HUES64 (cell line): Measurements from ENCODE around the gene ZNF646.

Experiments
- H3K27ac ChIP-seq: 2 replicates; pipeline ENCODE4 v1.7.0; 2013; ENCODE audit warnings: low read depth, low read length, inconsistent platforms
- H3K27me3 ChIP-seq: 2 replicates; pipeline ENCODE4 v1.6.1; 2013; ENCODE audit warnings: mild to moderate bottlenecking, low read length; ENCODE audit not compliant: insufficient read depth
- H3K36me3 ChIP-seq: 2 replicates; pipeline ENCODE4 v1.6.1; 2013; ENCODE audit warnings: mild to moderate bottlenecking, low read length; ENCODE audit not compliant: insufficient read depth
- H3K4me1 ChIP-seq: 2 replicates; pipeline ENCODE4 v1.6.1; 2013; ENCODE audit warnings: mild to moderate bottlenecking, low read length, moderate library complexity; ENCODE audit not compliant: insufficient read depth
- H3K4me3 ChIP-seq: 2 replicates; pipeline ENCODE4 v1.5.1; 2013; ENCODE audit warnings: mild to moderate bottlenecking, low read length, moderate library complexity
- H3K9ac ChIP-seq: 2 replicates; pipeline ENCODE4 v1.6.1; 2013; ENCODE audit warnings: mild to moderate bottlenecking, low read depth, low read length
- H3K9me3 ChIP-seq: 2 replicates; pipeline ENCODE4 v1.6.1; 2013; ENCODE audit warnings: low read depth, low read length; ENCODE audit not compliant: insufficient read depth
- WGBS: fragments of 150-250, 120-280 bp; methylation state at CpG from one replicate; pipeline ENCODE4 v1.1.7; 2013; ENCODE audit warnings: missing lambda C conversion rate; 5-methylcytosine and 5-hydroxymethylcytosine counted together

Gene ZNF646

DNA sequence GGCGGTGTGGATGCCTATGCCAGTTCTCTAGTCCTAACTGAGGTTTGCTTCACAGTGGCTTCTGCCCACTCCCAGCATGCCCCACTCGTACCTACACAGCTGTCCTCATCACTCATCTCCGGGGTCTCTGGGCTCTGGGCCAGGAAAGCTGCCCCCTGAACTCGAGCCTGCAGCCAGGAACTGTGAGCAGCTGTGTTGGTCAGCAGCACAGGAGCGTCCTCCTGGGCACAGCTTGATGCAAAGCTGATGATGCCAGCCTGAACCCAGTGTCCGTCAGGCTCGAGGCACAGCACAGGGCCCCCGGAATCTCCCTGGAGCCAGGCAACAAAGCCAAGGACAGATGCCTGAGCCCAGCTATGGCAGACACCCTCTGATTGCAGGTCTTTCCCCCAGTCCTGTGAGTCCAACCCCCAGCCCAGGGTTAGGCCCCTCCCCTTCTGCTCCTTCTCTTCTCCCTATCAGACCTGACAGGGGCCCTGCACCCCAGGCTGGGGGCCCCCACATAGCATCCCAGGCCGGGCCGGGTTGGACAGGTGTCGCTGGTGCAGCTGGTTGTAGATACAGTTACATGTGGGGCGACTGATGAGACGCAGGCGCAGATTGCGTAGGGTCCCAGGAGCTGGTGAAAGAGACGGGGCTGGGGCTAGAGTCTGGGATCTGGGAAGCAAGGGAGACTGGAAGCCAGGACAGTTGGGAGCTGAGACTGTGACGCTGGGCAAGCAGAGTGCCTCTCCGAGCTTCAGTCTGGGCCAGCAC lies 11.8 kb downstream of the ZNF646 start:
- H3K27ac ChIP-seq = no peak overlapping the region
- 93% methylated on average over 18 of the region's 18 CpGs for WGBS
- no peaks in the 10 kb centered on the region for H3K4me1 ChIP-seq
- peaks cover 61% of the 10 kb centered on the region for H3K36me3 ChIP-seq
- no peak overlapping the region for H3K4me3 ChIP-seq
- H3K9me3 ChIP-seq = no peaks in the 10 kb centered on the region
- H3K27me3 ChIP-seq = no peaks in the 10 kb centered on the region
- H3K9ac ChIP-seq = no peak overlapping the region

DNA sequence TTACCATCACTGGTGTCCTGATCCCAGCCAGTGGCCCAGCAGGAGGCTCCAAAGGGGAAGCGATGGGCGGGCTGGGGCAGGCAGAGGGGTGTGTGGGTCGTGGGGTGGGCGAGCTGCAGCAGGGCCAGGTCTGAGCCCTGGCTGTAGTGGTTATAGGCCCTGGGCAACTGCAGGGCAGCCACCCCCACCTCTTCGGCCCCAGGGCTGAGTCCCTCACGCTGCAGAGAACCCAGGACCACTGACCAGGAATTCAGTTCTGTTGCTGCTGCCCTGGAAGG lies 12.3 kb downstream of the ZNF646 start:
- Histone ChIP-seq H3K27ac (no peak overlapping the region), H3K4me3 (no peak overlapping the region), H3K27me3 (no peaks in the 10 kb centered on the region), H3K9ac (no peak overlapping the region), H3K4me1 (no peaks in the 10 kb centered on the region), H3K36me3 (peaks cover 61% of the 10 kb centered on the region), H3K9me3 (no peaks in the 10 kb centered on the region)
- WGBS = 88% methylated on average over 6 of the region's 6 CpGs

DNA sequence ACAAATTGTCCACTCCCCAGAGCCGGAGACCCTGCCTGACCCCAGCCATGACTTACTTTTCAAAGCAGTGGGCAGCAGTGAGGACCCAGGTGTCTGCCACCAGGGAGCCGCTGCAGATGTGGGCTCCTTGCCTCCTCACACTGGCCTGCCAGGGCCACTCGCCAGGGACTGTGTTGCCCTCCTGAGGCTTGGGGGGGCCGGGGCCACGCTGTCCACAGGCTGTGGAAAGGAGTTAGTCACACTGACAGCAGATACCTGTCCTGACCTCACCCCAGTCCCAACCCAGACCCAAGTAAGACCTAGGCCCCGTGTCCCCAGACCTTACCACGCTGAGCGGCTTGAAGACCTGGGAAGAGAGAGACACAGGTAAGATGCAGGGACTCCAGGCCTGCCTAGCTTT lies 13.3 kb downstream of the ZNF646 start:
- no peaks in the 10 kb centered on the region for H3K27me3 ChIP-seq
- H3K4me1 ChIP-seq = no peaks in the 10 kb centered on the region
- WGBS = 94% methylated on average over 5 of the region's 8 CpGs
- H3K4me3 ChIP-seq = no peak overlapping the region
- no peaks in the 10 kb centered on the region for H3K9me3 ChIP-seq
- H3K27ac ChIP-seq = no peak overlapping the region
- H3K9ac ChIP-seq = no peak overlapping the region
- peaks cover 57% of the 10 kb centered on the region for H3K36me3 ChIP-seq

DNA sequence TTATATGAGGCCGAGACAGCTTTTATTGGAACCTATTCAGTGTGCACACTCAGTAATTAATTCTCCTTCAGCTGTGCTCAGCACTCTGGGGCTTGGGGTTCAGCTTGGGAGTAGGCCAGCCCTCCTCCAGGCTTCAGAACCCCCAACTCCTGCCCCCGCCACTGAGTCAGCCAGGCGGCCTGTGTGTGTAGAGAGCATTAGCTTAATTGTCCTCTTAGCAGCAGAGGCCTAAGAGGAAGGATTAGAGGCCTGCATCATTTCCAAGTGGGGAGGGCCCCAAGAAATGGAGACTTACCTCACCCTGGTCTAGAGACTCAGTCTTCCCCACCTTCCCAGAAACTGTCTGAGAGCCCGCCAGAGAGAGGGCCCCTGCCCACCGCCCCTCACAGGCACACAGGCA lies 13.7 kb downstream of the ZNF646 start:
- peaks cover 53% of the 10 kb centered on the region for H3K36me3 ChIP-seq
- no peak overlapping the region for H3K9ac ChIP-seq
- no peaks in the 10 kb centered on the region for H3K9me3 ChIP-seq
- no peaks in the 10 kb centered on the region for H3K27me3 ChIP-seq
- H3K4me3 ChIP-seq = no peak overlapping the region
- no peak overlapping the region for H3K27ac ChIP-seq
- H3K4me1 ChIP-seq = peaks cover 4% of the 10 kb centered on the region; the same call in 1 of the 2 replicates
- 89% methylated on average over 5 of the region's 5 CpGs for WGBS

DNA sequence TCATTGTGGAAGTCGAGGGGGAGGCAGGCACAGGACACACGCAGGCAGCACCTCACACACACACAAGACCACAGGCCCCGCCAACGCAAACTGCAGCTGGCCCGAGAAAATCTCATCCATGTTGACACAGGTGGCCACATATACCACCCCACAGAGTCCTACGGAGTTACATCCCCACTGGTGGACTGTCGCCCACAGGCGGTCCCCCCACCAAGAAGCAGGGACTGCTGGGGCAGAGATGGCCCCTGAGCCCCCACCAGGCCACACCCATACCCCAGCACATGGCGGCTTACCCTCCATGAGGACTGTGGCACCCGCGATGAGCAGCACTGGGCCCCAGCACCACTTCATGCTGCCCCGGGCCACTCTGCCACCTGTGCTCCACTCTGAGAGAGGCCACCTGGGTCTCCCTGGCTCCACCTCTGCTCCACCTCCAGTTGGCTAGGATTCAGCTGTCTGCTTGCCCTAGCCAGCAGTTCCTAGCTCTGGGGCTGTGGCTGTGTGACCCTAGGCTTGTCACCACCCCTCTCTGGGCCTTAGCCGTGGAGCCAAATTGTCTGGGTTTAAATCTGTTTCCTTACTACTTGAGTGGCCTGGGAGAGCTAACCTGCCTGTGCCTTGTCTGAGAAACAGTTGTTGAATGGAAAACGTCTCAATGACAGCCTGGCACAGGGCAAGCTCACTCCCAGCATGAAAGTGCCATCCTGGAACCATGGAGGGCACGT lies 14.4 kb downstream of the ZNF646 start, which contains the start of gene PRSS53:
Gene PRSS53, minus strand, starts transcription at position 485 of the 725 bp plus-strand sequence. Its CDS starts 134 bp downstream, at position 351.
- no peak within 1 kb of the TSS for H3K27ac ChIP-seq
- no peak within 1 kb of the TSS for H3K4me3 ChIP-seq
- WGBS = 92% methylated on average over 15 of the region's 15 CpGs
- no peaks in the 10 kb centered on the region for H3K9me3 ChIP-seq
- H3K9ac ChIP-seq = no peak within 1 kb of the TSS
- no peaks in the 10 kb centered on the region for H3K27me3 ChIP-seq
- H3K4me1 ChIP-seq = peaks cover 4% of the 10 kb centered on the region; the same call in 1 of the 2 replicates
- peaks cover 47% of the 10 kb centered on the region for H3K36me3 ChIP-seq

DNA sequence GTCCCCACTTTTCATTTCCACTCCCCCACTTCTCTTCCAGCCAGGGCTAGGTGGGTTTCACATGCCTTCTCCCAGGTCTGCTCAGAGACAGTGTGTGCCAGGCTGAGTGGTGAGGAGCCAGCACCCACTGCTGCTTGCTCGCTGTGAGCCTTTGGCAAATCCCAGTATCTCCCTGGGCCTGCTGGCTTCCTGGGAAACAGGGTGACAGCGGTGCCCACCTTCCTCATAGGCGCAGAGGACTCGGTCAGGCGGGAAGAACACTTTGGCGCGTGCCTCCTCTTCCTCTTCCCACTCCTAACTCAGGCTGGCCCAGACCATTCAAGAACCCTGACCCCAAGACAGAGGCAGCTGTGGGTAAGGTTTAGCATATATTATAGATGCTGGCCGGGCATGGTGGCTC lies 15.0 kb downstream of the ZNF646 start:
- H3K4me1 ChIP-seq = peaks cover 4% of the 10 kb centered on the region; the same call in 1 of the 2 replicates
- H3K9me3 ChIP-seq = no peaks in the 10 kb centered on the region
- no peak overlapping the region for H3K4me3 ChIP-seq
- no peak overlapping the region for H3K27ac ChIP-seq
- 98% methylated on average over 8 of the region's 8 CpGs for WGBS
- no peaks in the 10 kb centered on the region for H3K27me3 ChIP-seq
- H3K36me3 ChIP-seq = peaks cover 42% of the 10 kb centered on the region
- H3K9ac ChIP-seq = no peak overlapping the region

DNA sequence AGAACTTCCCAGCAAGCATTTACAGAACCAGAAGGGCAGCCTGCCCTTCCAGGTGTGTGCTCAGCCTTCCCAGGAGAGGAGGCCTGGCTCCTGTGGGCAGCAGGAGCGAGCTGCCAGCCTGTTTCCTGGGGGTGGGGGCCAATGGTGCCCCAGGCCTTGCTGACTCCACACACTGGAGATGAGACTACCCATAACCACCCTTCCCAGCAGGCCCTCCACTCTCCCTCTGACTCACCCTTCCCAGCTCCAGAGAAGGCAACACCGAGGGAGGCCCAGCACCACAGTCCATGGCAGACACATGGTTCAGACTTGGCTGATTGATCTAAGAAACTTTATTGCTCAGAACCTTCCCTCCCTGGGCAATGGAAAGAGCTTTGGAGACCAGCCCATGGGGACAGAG lies 16.3 kb downstream of the ZNF646 start:
- H3K36me3 ChIP-seq = peaks cover 36% of the 10 kb centered on the region
- no peaks in the 10 kb centered on the region for H3K9me3 ChIP-seq
- WGBS = 87% methylated on average over 2 of the region's 2 CpGs
- no peak overlapping the region for H3K27ac ChIP-seq
- no peak overlapping the region for H3K4me3 ChIP-seq
- H3K4me1 ChIP-seq = peaks cover 4% of the 10 kb centered on the region; the same call in 1 of the 2 replicates
- no peak overlapping the region for H3K9ac ChIP-seq
- no peaks in the 10 kb centered on the region for H3K27me3 ChIP-seq

DNA sequence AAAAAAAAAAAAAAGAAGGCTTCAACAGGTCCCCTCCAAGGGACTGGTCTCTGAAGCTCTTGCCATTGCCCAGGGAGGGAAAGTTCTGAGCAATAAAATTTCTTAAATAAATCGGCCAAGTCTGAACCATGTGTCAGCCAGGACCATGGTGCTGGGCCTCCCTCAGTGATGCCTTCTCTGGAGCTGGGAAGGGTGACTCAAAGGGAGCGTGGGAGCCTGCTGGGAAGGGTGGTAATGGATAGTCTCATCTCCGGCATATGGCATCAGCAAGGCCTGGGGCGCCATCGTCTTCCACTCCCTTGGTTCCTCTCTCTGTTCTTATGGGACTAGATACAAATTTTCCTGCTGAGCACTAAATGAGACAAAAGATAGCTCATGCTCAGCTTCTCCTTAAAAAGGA lies 18.1 kb downstream of the ZNF646 start:
- H3K27ac ChIP-seq = no peak overlapping the region
- H3K9ac ChIP-seq = no peak overlapping the region
- WGBS = 94% methylated on average over 5 of the region's 5 CpGs
- peaks cover 30% of the 10 kb centered on the region for H3K36me3 ChIP-seq
- no peak overlapping the region for H3K4me3 ChIP-seq
- no peaks in the 10 kb centered on the region for H3K9me3 ChIP-seq
- H3K27me3 ChIP-seq = no peaks in the 10 kb centered on the region
- H3K4me1 ChIP-seq = peaks cover 4% of the 10 kb centered on the region; the same call in 1 of the 2 replicates

DNA sequence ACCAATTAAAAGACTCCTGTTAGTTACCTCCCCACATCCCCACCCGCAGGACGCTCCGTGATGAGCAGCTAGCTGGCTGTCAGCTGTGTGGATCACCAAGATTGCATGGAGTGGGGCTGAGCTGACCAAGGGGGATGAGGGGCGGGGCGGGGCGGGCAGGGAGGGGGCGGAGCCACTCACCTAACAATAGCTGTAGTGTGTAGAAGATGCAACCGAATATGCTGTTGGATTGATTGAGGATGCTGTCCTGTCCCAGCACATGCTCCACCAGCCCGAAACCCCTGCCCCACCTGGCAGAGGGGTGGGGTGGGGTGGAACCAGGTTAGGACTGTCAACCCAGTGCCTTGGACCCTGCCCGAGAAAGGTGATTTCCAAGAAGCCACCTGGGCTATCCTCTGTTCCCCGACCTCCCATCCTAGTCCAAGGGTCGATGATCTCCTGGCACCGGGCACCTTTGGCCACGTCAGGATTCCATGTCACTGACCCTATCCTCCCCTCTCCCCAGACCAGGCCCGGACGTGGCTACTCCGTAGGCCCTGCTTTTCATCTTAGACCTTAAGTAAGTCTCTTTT lies 19.0 kb downstream of the ZNF646 start:
- no peak overlapping the region for H3K27ac ChIP-seq
- H3K36me3 ChIP-seq = peaks cover 30% of the 10 kb centered on the region
- peak overlapping the region; percentile 83 for H3K9ac ChIP-seq
- no peaks in the 10 kb centered on the region for H3K9me3 ChIP-seq
- 16% methylated on average over 16 of the region's 17 CpGs for WGBS
- peak overlapping the region; percentile 79 for H3K4me3 ChIP-seq
- H3K27me3 ChIP-seq = no peaks in the 10 kb centered on the region
- peaks cover 4% of the 10 kb centered on the region; the same call in 1 of the 2 replicates for H3K4me1 ChIP-seq

DNA sequence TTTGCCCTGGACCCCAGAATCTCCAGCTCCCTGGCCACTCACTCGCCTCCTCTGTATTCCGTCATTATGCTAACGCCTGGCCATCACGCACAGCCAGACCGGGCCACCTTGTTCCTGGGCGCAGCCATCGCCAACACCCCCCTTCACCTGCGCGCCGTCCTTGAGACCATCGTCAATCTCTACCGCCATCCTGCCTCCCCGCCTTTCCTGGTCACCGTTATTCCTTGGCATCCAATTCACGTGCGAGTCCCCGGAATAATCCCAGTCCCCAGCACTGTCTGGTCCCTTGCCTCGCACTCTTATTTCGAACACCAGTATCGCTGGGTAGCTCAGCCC lies 19.8 kb downstream of the ZNF646 start:
- peaks cover 4% of the 10 kb centered on the region; the same call in 1 of the 2 replicates for H3K4me1 ChIP-seq
- H3K9ac ChIP-seq = peak overlapping the region; percentile 83
- no peaks in the 10 kb centered on the region for H3K27me3 ChIP-seq
- no peaks in the 10 kb centered on the region for H3K9me3 ChIP-seq
- H3K27ac ChIP-seq = peak overlapping the region; percentile 88
- WGBS = under 1% methylated on average over 20 of the region's 20 CpGs
- H3K36me3 ChIP-seq = peaks cover 26% of the 10 kb centered on the region
- peak overlapping the region; percentile 79 for H3K4me3 ChIP-seq

DNA sequence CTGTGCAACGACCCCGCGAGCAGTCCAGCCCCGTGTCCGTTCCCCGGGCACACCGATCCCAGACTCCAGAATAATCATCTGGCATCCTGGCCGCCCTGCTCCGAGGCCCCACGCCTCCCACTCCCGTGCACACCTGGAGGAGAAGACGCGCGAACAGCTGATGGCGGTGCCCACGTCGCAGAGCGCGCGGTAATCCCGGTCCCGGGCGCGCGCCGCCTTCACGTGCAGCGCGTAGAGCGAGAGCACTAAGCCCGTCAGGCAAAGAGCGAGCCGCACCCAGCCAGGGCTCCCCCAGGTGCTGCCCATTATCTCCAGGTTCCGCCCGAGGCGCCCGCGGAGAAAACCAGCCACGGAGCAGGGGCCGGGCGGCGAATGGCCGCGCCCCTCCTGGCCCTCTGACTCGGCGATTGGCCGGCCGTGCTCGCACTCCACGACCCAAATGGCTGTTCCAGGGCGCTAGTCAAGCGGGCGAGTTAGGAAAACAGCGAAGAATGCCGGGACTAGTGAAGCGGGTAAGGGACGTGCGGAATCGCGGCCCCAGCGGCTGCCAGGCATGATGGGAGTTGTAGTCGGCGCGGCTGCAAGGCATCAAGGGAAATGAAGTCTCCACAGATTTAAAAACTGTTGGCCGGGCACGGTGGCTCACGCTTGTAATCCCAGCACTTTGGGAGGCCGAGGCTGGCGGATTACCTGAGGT lies 20.4 kb downstream of the ZNF646 start, which contains the start of gene VKORC1:
Gene VKORC1, minus strand, starts transcription at position 374 of the 697 bp plus-strand sequence. Its CDS starts 68 bp downstream, at position 306.
- WGBS = under 1% methylated on average over 69 of the region's 69 CpGs
- Histone ChIP-seq H3K9ac (peak within 1 kb of the TSS; percentile 83), H3K36me3 (peaks cover 23% of the 10 kb centered on the region), H3K27me3 (no peaks in the 10 kb centered on the region), H3K9me3 (no peaks in the 10 kb centered on the region), H3K4me1 (peaks cover 4% of the 10 kb centered on the region; the same call in 1 of the 2 replicates), H3K4me3 (peak within 1 kb of the TSS; percentile 79), H3K27ac (peak within 1 kb of the TSS; percentile 88)
